GM18517 (cell line): Measurements from ENCODE around the gene LRRC75B.
"Not testable (repeated sequence)": the region's sequence is repeated elsewhere in the genome, so short reads cannot be mapped to it uniquely, and the experiment has no call there.

Source experiments
- ATAC-seq: cut with Tn5 transposase; IDR thresholded peaks from one replicate; pipeline ENCODE4 v1.9.1; 2021; ENCODE audit warnings: mild to moderate bottlenecking, moderate library complexity; ENCODE audit not compliant: unreplicated experiment

The LRRC75B gene

GRCh38 chr22:24592851-24593558 is at the start of gene LRRC75B:
LRRC75B (minus strand) TSS chr22:24593073; CDS start chr22:24593039, 34 bp downstream.
- no peak for ATAC-seq

- ATAC-seq = not testable (repeated sequence)
Observed at GRCh38 chr22:24642307-24642706, 49.4 kb upstream of the LRRC75B start.

GRCh38 chr22:24636513-24636912 is 43.6 kb upstream of the LRRC75B start:
- not testable (repeated sequence) for ATAC-seq

- ATAC-seq = not testable (repeated sequence)
Observed at GRCh38 chr22:24634776-24635389, 42.0 kb upstream of the LRRC75B start.

GRCh38 chr22:24633231-24634023 is 40.6 kb upstream of the LRRC75B start:
- ATAC-seq = not testable (repeated sequence)

GRCh38 chr22:24632642-24633041 is 39.8 kb upstream of the LRRC75B start:
- ATAC-seq = not testable (repeated sequence)

GRCh38 chr22:24631430-24632122 is 38.7 kb upstream of the LRRC75B start:
- not testable (repeated sequence) for ATAC-seq

GRCh38 chr22:24630812-24631427 is 38.0 kb upstream of the LRRC75B start:
- not testable (repeated sequence) for ATAC-seq

- ATAC-seq = not testable (repeated sequence)
Observed at GRCh38 chr22:24629069-24629468, 36.2 kb upstream of the LRRC75B start.

GRCh38 chr22:24627911-24628310 is 35.0 kb upstream of the LRRC75B start:
- ATAC-seq = not testable (repeated sequence)

GRCh38 chr22:24622596-24622995 is 29.7 kb upstream of the LRRC75B start:
- ATAC-seq = not testable (repeated sequence)

- not testable (repeated sequence) for ATAC-seq
Observed at GRCh38 chr22:24621244-24621643, 28.4 kb upstream of the LRRC75B start.

- ATAC-seq = not testable (repeated sequence)
Observed at GRCh38 chr22:24614794-24615193, 21.9 kb upstream of the LRRC75B start.

- not testable (repeated sequence) for ATAC-seq
Observed at GRCh38 chr22:24609888-24610287, 17.0 kb upstream of the LRRC75B start.

GRCh38 chr22:24608327-24608726 is 15.5 kb upstream of the LRRC75B start:
- not testable (repeated sequence) for ATAC-seq

- peak; percentile 66 for ATAC-seq
Observed at GRCh38 chr22:24607429-24607983, 14.6 kb upstream of the LRRC75B start.

- ATAC-seq = not testable (repeated sequence)
Observed at GRCh38 chr22:24606340-24606739, 13.5 kb upstream of the LRRC75B start.

GRCh38 chr22:24603770-24604629 is 11.1 kb upstream of the LRRC75B start:
- not testable (repeated sequence) for ATAC-seq
